ENCODE results near the gene ADAP1.

Gene ADAP1

DNA sequence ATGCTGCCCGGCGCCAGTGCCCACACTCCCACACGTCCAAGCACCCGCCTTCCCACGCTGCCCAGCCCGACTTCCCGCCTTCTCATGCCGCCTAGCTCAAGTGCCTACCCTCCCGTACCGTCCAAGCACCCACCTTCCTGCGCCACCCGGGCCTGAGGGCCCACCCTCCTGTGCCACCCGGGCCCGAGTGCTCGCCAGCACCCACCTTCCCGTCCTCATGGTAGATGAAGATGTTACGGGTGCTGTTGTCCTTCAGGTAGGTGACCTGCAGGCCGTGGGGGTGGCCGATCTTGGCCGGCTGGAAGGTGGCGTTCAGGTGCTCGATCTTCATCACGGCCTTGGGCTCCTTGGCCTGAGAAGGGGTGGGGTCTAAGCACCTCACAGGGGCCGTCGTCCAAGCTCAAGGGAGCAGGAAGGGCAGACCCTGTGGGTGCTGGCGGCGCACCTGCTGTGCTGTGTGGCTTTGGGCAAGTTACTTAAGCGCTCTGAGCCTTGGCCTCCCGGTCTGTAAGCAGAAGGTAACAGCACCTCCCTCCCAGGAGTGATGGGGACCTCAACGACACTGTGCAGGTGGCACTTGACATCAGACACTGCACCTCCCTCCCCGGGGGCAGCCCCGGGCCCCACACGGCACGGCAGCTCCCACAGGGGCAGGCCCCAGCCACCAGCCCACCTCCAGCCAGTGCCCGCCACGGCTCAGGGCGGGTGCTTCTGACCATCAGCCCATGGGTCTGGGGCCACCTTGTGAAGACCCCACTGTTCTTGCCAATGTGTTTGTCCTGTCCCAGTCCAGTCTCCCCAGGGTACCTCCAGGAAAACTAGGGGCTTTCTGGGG is 50.3 kb downstream of the ADAP1 start:
- no peaks in the 10 kb centered on the region for H3K27me3 Mint-ChIP-seq
- H3K4me1 Mint-ChIP-seq, result no peaks in the 10 kb centered on the region
- peaks cover 17% of the 10 kb centered on the region for H3K36me3 Mint-ChIP-seq (ENCODE audit: insufficient read depth)
- DNase-seq (ENCODE audit: low spot score in 2 of 2), result no peak
- no peak for ATAC-seq (replicated peaks; ENCODE audit: extremely low read depth, poor library complexity, severe bottlenecking)
- H3K4me3 Mint-ChIP-seq, result no peak overlapping the region
- H3K9me3 Mint-ChIP-seq, result no peaks in the 10 kb centered on the region
- H3K27ac Mint-ChIP-seq (ENCODE audit: low read depth), result no peak overlapping the region

GRCh38 chr7:902996-903395 is 51.5 kb downstream of the ADAP1 start:
- Mint-ChIP-seq H3K4me3 (no peak overlapping the region), H3K9me3 (no peaks in the 10 kb centered on the region), H3K27ac (ENCODE audit: low read depth) (no peak overlapping the region), H3K27me3 (no peaks in the 10 kb centered on the region), H3K4me1 (no peaks in the 10 kb centered on the region), H3K36me3 (ENCODE audit: insufficient read depth) (peaks cover 16% of the 10 kb centered on the region)
- ATAC-seq (replicated peaks; ENCODE audit: extremely low read depth, poor library complexity, severe bottlenecking) (no peak), DNase-seq (ENCODE audit: low spot score in 2 of 2) (no peak)

GRCh38 chr7:901388-902154 is 52.9 kb downstream of the ADAP1 start:
- no peak for DNase-seq (ENCODE audit: low spot score in 2 of 2)
- no peaks in the 10 kb centered on the region for H3K4me1 Mint-ChIP-seq

DNA sequence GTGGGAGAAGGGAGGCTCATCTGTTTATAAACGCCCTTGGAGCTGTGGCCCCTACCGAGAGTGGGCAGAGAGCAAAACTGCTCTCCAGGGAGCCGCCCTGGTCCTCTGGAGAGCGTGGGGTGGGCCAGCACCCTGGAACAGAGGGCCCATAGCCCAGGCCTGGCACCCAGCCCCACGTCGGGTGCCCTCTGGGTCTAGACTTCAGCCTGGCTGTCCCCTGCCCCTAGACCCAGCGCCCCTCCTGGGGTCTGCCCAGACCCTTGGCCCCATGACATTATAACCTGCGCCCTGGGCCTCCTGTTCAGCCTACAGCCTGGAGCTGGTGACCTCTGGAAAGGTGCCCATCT is 53.5 kb downstream of the ADAP1 start:
- Mint-ChIP-seq H3K36me3 (ENCODE audit: insufficient read depth) (peaks cover 16% of the 10 kb centered on the region), H3K9me3 (no peaks in the 10 kb centered on the region), H3K27ac (ENCODE audit: low read depth) (no peak overlapping the region), H3K4me3 (no peak overlapping the region), H3K4me1 (no peaks in the 10 kb centered on the region), H3K27me3 (no peaks in the 10 kb centered on the region)
- DNase-seq (ENCODE audit: low spot score in 2 of 2) (no peak), ATAC-seq (replicated peaks; ENCODE audit: extremely low read depth, poor library complexity, severe bottlenecking) (no peak)

More at GRCh38 chr7:901388-902154, 52.9 kb downstream of the ADAP1 start:
- Mint-ChIP-seq H3K9me3 (no peaks in the 10 kb centered on the region), H3K4me3 (no peak overlapping the region), H3K27me3 (no peaks in the 10 kb centered on the region), H3K36me3 (ENCODE audit: insufficient read depth) (peaks cover 12% of the 10 kb centered on the region), H3K27ac (ENCODE audit: low read depth) (no peak overlapping the region)
- no peak for ATAC-seq (replicated peaks; ENCODE audit: extremely low read depth, poor library complexity, severe bottlenecking)

- ATAC-seq (replicated peaks; ENCODE audit: extremely low read depth, poor library complexity, severe bottlenecking), result no peak
- no peak for DNase-seq (ENCODE audit: low spot score in 2 of 2)
- Mint-ChIP-seq H3K4me1 (no peaks in the 10 kb centered on the region), H3K27me3 (no peaks in the 10 kb centered on the region), H3K9me3 (no peaks in the 10 kb centered on the region), H3K27ac (ENCODE audit: low read depth) (no peak overlapping the region), H3K4me3 (no peak overlapping the region), H3K36me3 (ENCODE audit: insufficient read depth) (peaks cover 18% of the 10 kb centered on the region)
Measured at GRCh38 chr7:900331-901040, 54.0 kb downstream of the ADAP1 start.

DNA sequence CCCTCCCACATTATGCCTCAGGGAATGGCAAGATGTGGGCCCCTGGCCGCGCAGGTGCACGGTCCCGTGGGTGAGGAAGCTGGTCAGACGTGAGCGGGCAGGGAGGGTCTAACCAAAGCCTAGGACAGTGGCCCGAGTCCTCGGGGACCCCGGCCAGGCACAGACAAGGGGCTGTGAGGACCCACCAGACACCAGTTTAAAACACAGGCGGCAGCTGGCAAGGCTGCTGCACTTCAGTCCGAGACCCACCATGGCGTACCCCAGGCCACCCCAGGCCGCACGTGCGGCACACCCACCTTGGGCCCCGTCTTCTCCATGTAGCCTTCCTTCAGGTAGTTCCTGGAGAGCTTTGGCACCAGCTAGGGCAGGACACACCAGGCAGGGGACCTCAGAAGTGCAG is 54.7 kb downstream of the ADAP1 start:
- ATAC-seq (replicated peaks; ENCODE audit: extremely low read depth, poor library complexity, severe bottlenecking), result no peak

GRCh38 chr7:898855-899681 is 55.4 kb downstream of the ADAP1 start:
- Mint-ChIP-seq H3K27ac (ENCODE audit: low read depth) (no peak overlapping the region), H3K27me3 (no peaks in the 10 kb centered on the region)

More for the DNA sequence above, 54.7 kb downstream of the ADAP1 start:
- Mint-ChIP-seq H3K4me1 (no peaks in the 10 kb centered on the region), H3K4me3 (no peak overlapping the region), H3K36me3 (ENCODE audit: insufficient read depth) (peaks cover 22% of the 10 kb centered on the region), H3K27me3 (no peaks in the 10 kb centered on the region), H3K9me3 (no peaks in the 10 kb centered on the region), H3K27ac (ENCODE audit: low read depth) (no peak overlapping the region)
- DNase-seq (ENCODE audit: low spot score in 2 of 2), result no peak

GRCh38 chr7:898460-898854 is 56.0 kb downstream of the ADAP1 start:
- no peak for ATAC-seq (replicated peaks; ENCODE audit: extremely low read depth, poor library complexity, severe bottlenecking)

More at GRCh38 chr7:898855-899681, 55.4 kb downstream of the ADAP1 start:
- Mint-ChIP-seq H3K4me3 (no peak overlapping the region), H3K4me1 (no peaks in the 10 kb centered on the region), H3K9me3 (no peaks in the 10 kb centered on the region), H3K36me3 (ENCODE audit: insufficient read depth) (peaks cover 27% of the 10 kb centered on the region)
- DNase-seq (ENCODE audit: low spot score in 2 of 2) (no peak), ATAC-seq (replicated peaks; ENCODE audit: extremely low read depth, poor library complexity, severe bottlenecking) (no peak)

GRCh38 chr7:897771-898376 is 56.6 kb downstream of the ADAP1 start:
- Mint-ChIP-seq H3K4me3 (no peak overlapping the region), H3K4me1 (peaks cover 5% of the 10 kb centered on the region), H3K27ac (ENCODE audit: low read depth) (no peak overlapping the region), H3K27me3 (no peaks in the 10 kb centered on the region), H3K9me3 (no peaks in the 10 kb centered on the region), H3K36me3 (ENCODE audit: insufficient read depth) (peaks cover 34% of the 10 kb centered on the region)
- ATAC-seq (replicated peaks; ENCODE audit: extremely low read depth, poor library complexity, severe bottlenecking) (no peak), DNase-seq (ENCODE audit: low spot score in 2 of 2) (no peak)

More at GRCh38 chr7:898460-898854, 56.0 kb downstream of the ADAP1 start:
- H3K4me3 Mint-ChIP-seq, result no peak overlapping the region
- no peaks in the 10 kb centered on the region for H3K4me1 Mint-ChIP-seq
- no peak for DNase-seq (ENCODE audit: low spot score in 2 of 2)
- H3K27ac Mint-ChIP-seq (ENCODE audit: low read depth), result no peak overlapping the region
- H3K27me3 Mint-ChIP-seq, result no peaks in the 10 kb centered on the region
- H3K36me3 Mint-ChIP-seq (ENCODE audit: insufficient read depth), result peaks cover 32% of the 10 kb centered on the region
- H3K9me3 Mint-ChIP-seq, result no peaks in the 10 kb centered on the region

DNA sequence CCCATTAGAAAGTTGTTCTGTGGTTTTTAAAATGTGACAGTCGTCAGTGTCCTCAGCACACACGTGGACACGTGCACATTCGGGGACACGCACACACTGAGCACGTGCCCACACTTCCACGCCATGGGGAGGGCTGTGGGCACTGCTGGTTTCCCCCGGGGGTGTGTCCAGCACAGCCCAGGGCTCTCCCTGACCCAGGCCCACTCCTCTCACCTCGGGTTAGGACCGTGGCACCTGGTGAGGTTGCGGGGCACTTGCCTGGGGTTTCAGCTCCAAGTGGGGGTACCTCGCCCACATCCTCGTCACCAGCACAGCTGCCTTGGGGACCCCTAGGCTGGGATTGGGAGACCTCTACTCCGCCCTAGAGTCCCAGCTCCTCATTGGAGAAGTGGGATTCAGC is 57.4 kb downstream of the ADAP1 start:
- Mint-ChIP-seq H3K4me1 (peaks cover 10% of the 10 kb centered on the region), H3K4me3 (no peak overlapping the region), H3K27me3 (no peaks in the 10 kb centered on the region), H3K27ac (ENCODE audit: low read depth) (no peak overlapping the region), H3K36me3 (ENCODE audit: insufficient read depth) (peaks cover 37% of the 10 kb centered on the region), H3K9me3 (no peaks in the 10 kb centered on the region)
- no peak for ATAC-seq (replicated peaks; ENCODE audit: extremely low read depth, poor library complexity, severe bottlenecking)
- no peak for DNase-seq (ENCODE audit: low spot score in 2 of 2)

DNA sequence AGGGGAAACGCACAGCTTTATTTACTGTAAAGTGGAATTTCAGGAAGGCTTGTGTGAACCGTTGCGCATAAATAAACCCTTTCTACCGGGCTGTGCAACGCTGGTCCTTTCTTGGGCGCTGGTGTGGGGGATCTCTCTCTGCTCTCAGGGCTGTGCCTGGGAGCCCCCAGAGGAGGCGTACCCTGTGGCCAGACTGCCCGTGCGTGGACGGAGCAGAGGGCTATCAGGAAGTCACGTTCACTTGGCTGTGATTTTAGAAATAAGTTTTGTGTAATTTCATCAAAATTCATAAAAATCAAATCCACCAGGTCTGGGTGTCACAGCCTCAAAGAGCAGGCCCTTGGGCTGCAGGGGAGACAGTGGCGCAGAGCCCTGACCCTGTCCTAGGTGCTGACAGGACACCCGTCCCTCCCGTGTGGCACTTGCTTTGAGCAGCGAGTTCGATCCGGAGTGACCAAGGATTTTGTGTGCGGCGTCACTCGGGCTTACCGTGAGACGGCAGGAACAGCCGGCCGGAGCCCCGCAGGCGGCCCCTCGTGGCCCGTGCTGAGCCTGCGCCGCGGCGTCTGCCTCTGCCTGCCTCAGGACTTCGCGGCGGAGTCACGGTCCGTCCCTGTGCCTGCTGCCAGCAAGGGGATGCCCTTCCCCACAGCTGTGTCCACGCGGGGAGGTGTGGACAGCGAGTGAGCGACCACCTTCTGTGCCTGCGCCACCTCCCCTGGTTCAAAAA is 58.0 kb downstream of the ADAP1 start:
- H3K4me1 Mint-ChIP-seq, result peaks cover 10% of the 10 kb centered on the region
- DNase-seq (ENCODE audit: low spot score in 2 of 2), result no peak
- H3K27ac Mint-ChIP-seq (ENCODE audit: low read depth), result peak overlapping the region; percentile 59
- no peaks in the 10 kb centered on the region for H3K27me3 Mint-ChIP-seq
- peaks cover 38% of the 10 kb centered on the region for H3K36me3 Mint-ChIP-seq (ENCODE audit: insufficient read depth)
- no peak for ATAC-seq (replicated peaks; ENCODE audit: extremely low read depth, poor library complexity, severe bottlenecking)
- H3K9me3 Mint-ChIP-seq, result no peaks in the 10 kb centered on the region
- no peak overlapping the region for H3K4me3 Mint-ChIP-seq

Measured in central memory CD8-positive, alpha-beta T cell (primary cell).